Endometrial microvascular endothelial cells (primary cell): ENCODE measurements around the gene CDC45. TPM values are rescaled to one million over a fixed set of nuclear protein-coding genes. Genes with fewer than 3 reads are reported as not detected.
"Not testable (repeated sequence)": the region's sequence is repeated elsewhere in the genome, so short reads cannot be mapped to it uniquely, and the experiment has no call there.

Source experiments
- in situ Hi-C: cut with HindIII; loops from 2 replicates; pipeline ENCODE4 v1.10.0; 2017; ENCODE audit warnings: low sequenced_read_pairs, low pct_unique_long_range_greater_than_20kb; ENCODE audit errors: inconsistent ontology term
- total RNA-seq: library from RNA; depleted of rRNA; stranded (reverse); fragments of >200 nt; gene quantifications from one replicate; pipeline ENCODE4 v1.2.3, GENCODE V29; 2015; ENCODE audit errors: inconsistent ontology term

Gene CDC45
- total RNA-seq, 1 donor from 2014 or later: 43.1 TPM

DNA sequence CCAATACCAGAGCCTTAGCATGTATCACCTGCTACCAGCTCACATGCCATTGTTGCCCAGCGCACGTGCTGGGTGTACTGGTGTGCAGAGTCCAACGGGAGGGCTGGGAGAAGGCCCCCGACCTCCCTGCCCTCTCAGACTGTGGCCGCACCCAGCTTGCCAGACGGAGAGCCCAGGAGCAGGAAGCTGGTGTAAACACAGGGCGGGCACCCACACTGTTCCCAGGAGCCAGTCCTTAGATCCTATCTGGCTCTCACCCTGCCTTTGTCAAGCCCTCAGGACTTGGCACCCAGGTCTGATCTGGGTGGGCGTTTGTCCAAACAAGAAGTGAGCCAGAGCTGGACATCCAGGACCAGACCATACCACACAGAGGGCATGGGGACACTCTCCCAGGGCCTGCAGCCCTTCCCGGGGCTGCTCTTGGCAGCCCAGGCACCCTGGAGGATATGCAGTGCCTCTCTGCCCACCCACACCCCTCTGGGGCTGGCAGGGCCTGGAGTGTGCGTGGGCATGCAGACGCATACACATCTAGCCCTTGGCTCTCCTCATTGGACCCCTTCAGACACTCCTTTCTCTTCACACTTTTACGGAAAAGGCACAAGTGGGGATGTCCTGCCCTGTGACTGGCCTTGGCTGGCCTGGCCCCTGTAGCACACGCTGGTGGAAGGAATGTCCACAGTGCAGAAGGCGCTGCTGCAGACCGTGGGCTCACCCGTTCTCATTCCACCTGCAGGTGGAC lies 64.4 kb downstream of the CDC45 start:
- in situ Hi-C loops: no loop called here

DNA sequence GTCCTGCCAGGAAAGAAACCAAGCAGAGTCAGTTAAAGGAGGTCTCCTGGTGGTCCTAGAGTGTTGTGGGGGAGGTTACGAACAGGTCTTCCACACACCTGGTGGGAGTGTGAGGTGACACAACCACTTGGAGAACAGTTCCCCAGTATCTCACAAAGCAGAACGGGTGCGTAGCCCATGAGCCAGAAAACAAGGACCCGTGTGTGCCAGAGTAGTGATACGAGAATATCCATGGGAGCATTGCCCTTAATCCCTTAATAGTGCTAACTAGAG lies 66.2 kb downstream of the CDC45 start:
- in situ Hi-C loops: no loop called here

- in situ Hi-C loops: no loop called here
Observed at GRCh38 chr22:19546680-19547079, 67.0 kb downstream of the CDC45 start.

- in situ Hi-C loops: no loop called here
Observed at GRCh38 chr22:19547620-19548019, 67.9 kb downstream of the CDC45 start.

DNA sequence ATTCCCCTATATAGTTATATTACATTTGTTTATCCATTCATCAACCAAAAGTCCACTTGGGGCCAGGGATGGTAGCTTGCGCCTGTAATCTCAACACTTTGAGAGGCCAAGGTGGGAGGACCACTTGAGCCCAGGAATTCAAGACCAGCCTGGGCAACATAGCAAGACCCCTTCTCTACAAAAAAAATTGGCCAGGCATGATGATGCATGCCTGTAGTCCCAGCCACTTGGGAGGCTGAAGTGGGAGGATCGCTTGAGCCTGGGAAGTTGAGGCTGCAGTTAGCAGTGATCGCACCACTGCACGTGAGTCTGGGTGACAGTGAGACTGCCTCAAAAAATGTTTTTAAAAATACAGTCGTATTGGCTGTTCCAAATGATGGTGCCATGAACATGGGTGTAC lies 68.7 kb downstream of the CDC45 start:
- in situ Hi-C loops: not testable (repeated sequence)

- in situ Hi-C loops: no loop called here
Observed at GRCh38 chr22:19548964-19549363, 69.2 kb downstream of the CDC45 start.

GRCh38 chr22:19549428-19549827 lies 69.7 kb downstream of the CDC45 start:
- in situ Hi-C loops: no loop called here

DNA sequence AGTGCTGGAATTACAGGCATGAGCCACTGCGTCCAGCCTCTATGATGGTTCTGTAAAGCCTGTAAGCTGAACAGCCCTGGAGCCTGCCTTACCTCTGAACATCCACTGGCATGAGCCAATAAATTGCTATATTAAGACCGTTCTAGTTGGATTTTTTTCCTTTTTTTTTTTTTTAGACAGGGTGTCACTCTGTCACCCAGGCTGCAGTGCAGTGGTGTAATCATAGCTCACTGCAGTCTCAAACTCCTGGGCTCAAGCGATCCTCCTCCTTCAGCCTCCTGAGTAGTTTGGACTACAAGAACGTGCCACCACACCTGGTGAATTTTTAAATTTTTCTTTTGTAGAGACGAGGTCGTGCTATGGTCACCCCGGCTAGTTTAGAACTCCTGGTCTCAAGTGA lies 70.7 kb downstream of the CDC45 start:
- in situ Hi-C loops: no loop called here

GRCh38 chr22:19553201-19553600 lies 73.5 kb downstream of the CDC45 start:
- in situ Hi-C loops: no loop called here

- in situ Hi-C loops: no loop called here
Observed at GRCh38 chr22:19554834-19555404, 75.2 kb downstream of the CDC45 start.

DNA sequence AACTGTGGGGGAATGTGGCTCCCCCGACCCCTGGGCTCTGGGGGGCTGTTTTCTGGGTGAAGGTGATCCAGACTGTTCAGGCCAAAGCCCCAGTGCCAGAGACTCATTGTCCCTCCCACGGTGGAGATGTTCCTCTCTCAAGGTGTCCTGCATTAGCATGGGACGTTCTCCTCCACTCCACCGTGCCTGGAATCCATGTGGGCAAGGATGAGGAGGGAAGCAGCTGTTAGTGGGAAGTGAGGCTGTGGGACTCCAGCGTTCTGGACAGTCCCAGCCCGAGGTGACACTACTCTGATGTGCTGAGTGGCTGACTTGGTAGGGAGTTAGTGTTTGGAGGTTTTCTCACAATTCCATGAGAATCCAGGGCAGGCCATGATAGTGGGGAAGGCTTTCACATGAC lies 75.9 kb downstream of the CDC45 start:
- in situ Hi-C loops: no loop called here

DNA sequence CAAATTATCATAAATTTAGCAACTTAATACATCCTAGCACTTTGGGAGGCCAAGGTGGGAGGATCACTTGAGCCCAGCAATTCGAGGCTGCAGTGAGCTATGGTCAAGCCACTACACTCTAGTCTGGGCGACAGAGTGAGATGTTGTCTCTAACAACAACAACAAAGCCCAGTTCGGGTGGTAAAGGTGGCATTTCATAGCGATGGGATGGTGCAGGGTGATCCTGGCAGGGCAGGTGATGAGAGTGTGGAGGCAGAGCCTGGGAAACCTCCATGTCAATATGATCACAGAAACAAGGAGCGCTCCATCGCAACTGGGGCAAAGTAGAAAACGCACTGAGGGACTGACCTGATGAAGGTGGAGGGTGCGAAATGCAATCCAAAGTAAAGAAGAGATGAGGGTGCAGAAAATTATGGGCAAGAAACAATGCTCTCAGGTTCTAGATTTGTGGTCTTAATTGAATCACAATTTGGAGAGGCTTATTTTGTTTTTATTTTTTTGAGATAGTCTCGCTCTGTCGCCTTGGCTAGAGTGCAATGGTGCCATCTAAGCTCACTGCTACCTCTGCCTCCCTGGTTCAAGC lies 77.3 kb downstream of the CDC45 start:
- in situ Hi-C loops: no loop called here

GRCh38 chr22:19559324-19559811 lies 79.6 kb downstream of the CDC45 start:
- in situ Hi-C loops: no loop called here

GRCh38 chr22:19559956-19560355 lies 80.2 kb downstream of the CDC45 start:
- in situ Hi-C loops: no loop called here

GRCh38 chr22:19565382-19566278 lies 85.9 kb downstream of the CDC45 start:
- in situ Hi-C loops: no loop called here

- in situ Hi-C loops: no loop called here
Observed at GRCh38 chr22:19566279-19567156, 86.8 kb downstream of the CDC45 start.

DNA sequence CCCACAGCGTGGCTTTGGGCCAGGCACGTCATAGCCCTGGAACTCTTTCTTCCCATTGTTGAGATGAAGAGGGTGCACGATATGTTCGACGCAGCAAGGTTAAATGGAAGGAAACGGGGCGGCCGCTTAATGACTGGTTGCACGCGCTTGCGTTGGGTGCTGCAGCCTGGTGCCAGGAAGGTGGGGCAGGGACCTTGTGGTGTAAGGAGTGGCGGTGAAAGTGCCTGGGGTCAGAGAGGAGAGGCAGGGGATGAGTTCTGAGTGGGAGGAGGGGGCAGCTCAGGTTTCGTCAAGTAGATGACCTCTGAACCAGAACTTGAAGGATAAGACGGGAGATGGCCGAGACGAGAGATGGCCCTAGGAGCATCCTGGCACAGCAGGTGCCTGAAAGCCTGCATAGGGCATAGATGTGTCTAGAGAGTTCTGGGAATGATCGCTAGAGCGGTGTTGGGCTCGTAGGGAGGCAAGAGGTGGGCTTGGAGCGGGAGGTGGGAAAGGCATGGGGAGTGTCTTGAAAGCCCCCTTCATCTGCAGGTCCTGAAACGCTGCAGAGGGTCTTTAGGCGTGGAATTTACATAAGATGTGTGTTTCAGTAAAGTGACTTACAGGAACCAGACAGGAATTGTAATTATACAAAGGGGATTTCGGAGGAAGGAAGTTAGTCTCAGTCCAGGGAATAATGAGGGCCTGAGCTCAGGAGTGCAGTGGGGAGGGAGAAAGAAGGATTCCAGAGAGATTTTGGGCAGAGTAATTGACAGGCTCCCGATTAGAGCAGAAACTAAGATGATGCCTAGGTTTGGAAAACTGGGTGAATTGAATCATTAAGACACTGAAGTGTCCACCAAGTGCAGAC lies 87.7 kb downstream of the CDC45 start:
- in situ Hi-C loops: no loop called here
